H54 (cell line): ENCODE measurements around the gene GRIK4.
A peak's percentile ranks its signal among the peaks of the same experiment; 100 is the strongest.

ENCODE experiments used
- DNase-seq: peaks from one replicate; pipeline ENCODE4 v3.0.0; 2011; ENCODE audit warnings: low spot score, mixed read lengths; ENCODE audit not compliant: insufficient read length
- FAIRE-seq: peaks from 3 replicates; lab custom pipeline; 2011; peaks lifted over from hg19 to GRCh38; lab: Jason Lieb, UNC
- POLR2A ChIP-seq: IDR thresholded peaks from 2 replicates; pipeline ENCODE4 v1.6.1; 2011; ENCODE audit warnings: low read depth, mild to moderate bottlenecking, low read length

GRIK4 gene

DNA sequence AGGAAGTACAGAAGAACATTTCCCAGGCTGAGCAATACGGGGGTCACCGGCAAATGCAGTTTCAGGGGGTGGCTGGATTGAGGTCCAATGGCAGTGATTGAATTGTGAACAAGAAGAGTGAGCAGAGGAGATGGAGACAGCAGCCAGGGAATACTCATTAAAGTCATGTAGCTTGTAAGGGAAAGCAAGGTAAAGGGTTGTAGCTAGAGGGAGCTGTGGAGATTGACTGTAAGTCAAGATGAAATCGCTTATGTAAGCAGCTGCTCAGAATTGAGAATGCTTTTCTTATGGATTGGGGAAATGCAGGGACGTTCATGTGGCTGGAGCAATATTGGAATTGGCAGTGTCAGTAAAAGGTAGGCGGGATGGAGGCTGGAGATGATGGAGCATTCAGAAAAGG is 401.0 kb downstream of the GRIK4 start:
- FAIRE-seq (no peak), DNase-seq (peak; percentile 7)
- TF ChIP-seq POLR2A = no peak

DNA sequence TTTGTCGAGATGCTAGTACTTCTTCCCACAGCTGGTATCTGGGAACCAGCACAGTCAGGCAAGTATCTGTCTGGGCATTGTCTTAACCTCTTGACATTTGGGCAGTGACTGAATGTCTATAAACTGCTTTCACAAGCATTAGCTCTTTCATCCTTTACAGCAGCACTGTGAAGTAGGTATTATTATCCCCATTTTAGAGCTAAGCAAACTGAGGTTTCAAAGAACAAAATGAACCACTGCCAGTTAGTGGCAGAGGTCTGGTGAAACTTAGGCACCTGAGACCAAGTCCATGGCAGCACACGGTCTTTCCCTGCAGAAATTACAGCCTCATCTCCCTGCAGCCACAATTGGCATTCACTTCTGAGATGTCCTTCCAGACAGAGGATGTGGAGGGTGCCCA is 401.4 kb downstream of the GRIK4 start:
- DNase-seq (no peak), FAIRE-seq (no peak)
- TF ChIP-seq POLR2A = no peak

DNA sequence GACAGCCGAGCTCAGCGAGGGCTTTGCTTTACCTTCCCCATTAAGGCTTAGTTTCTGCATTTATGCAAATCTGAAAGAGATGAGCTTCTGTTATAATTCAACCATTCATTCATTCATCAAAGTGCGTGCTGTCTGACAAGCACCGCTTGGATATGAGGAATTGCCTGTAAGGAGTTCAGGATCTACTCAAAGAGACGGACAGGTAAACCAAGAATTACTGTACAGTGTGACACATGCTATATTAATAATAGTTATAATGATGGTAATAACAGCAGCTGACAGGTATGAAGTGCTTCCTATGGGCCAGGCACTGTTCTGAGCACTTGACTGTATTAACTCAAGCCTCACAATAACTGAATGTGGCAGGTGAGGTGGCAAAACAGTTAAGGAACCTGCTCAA is 402.5 kb downstream of the GRIK4 start:
- DNase-seq (no peak), FAIRE-seq (no peak)
- no peak for TF ChIP-seq POLR2A

DNA sequence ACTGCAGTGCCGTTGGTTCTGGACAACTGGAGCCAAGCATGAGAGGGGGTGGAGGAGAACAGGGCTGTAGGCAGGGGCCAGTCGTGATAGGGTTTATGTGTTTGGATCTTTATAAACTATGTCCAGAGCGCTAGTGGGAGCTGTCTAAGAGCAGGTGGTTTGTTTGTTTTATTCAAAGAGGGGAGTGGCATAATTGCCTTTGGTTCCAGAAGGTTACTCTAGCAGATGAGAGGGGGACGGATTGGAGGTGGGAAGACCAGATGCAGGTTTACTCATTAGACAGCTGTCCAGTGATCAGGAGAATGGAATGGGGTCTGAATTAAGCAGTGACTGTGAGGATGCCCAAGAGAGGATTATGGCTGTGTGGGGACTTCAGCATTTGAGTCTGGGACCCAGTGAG is 403.1 kb downstream of the GRIK4 start:
- no peak for DNase-seq
- TF ChIP-seq POLR2A = no peak
- FAIRE-seq = no peak

DNA sequence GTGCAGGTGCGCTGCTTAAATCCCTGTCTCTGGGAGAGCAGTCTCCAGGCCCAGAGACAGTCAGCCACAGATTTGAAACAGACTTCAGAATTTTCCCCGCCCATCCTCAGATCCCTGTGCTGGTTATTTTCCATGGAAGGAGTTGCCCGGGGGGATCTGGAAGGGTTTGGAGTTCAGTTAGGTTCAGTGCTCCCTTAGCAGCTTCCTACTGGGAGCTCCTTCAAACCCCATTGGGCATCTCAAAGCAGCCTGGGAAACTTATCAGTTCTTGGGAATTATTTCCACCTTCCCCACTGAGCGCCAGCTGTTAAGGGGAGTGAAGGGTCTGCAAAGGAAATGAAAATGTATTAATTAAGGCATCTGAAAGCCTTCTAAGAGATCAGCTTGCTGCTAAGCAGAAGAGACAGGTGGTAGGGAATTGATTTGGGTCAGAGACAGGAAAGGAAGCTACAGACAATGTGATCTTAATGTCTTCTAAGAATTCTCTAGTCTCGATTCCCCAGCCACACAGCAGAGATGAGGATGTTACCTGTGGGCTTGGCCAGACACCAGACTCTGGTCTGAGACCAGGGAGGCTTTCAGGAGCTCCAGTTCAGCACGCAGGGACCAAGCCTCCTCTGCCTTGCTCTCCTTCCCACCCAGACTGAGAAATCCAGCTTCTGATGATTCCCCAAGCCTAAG is 406.2 kb downstream of the GRIK4 start:
- no peak for DNase-seq
- FAIRE-seq = no peak
- no peak for TF ChIP-seq POLR2A

DNA sequence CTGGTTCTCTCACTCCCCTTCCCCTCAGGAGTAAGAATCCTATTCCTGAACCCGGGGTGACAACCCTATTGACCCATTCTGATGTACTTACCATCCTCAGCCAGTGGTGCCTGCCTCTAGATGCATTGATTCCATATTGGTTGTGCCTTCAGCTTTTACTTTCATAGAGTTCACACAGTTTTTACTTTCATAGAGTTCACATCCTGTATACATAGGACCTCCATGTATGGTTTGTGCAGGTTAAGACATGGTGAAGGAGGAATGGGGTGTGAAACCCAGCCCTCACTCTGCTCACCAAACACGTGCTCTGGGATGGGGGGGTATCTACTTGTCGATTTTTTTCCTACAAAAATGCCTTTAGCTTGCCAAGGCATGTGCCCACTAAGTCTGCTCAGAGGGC is 406.7 kb downstream of the GRIK4 start:
- no peak for TF ChIP-seq POLR2A
- DNase-seq = no peak
- FAIRE-seq = no peak

DNA sequence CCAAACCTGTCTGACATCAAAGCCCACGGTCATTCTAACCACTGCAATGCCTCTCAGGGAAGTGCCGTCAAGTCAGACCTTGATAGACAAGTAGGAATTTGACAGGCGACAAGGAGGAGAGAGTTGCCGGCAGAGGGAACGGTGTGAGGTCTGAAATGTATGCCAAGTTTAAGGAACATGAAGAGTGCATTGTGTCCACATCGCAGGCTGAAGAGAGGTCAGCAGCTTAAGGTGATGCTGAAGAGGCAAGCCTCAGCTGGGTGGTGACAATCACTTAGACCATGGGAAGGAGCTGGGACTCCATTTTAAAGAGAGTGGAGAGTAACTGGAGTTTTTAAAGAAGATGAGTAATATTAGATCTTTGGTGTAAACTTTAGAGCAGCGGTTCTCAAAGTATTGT is 407.5 kb downstream of the GRIK4 start:
- DNase-seq = no peak
- TF ChIP-seq POLR2A = no peak
- FAIRE-seq = no peak

DNA sequence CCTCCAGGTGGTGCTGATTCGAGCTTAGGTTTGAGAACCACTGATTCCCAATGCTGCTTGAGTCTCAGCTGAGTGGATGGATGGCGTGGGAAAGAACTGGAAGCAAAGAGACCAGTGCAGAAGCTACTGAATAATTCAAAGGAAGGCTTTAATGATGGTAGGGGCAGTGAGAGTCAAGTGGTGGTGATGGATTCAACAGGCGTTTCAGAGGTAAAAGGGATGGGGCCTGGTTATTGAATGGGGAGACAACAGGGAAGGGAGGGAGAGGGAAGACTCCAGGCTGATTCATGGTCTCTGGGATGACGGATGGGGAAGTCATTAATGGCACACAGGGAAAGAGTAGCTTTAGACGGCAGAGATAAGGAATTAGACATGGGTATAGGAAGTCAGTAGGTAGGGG is 408.0 kb downstream of the GRIK4 start:
- no peak for TF ChIP-seq POLR2A
- FAIRE-seq (no peak), DNase-seq (no peak)

DNA sequence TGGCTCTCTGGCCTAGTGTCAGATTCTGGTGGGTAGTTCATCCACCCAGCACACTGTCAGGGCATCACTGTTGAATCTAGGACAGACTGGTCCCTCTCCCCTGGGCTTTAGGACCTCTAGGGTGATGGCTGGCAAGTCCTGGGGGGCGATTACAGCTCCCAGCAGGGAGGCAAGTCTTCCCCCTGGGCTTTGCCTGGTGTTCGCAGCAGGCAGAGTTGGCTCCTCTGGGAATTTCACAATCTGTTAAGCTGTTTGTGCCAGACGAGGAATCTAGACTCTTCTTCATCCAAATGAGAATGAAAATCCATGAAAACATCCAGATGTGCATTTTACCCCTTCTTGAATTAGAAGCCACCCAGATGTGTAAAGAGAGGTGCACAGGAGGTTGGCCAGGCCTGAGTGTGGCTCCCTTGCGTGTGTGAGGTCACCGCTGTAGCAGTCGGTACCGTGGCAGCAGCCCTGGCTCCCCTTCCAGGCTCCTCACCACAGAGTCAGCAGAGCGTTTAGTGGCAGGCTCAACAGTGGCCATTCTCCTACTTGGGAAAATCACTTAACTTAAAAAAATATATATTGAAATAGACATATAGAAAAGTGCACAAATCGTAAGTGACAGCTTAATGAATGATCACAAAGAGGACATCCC is 412.4 kb downstream of the GRIK4 start:
- DNase-seq (no peak), FAIRE-seq (no peak)
- no peak for TF ChIP-seq POLR2A

DNA sequence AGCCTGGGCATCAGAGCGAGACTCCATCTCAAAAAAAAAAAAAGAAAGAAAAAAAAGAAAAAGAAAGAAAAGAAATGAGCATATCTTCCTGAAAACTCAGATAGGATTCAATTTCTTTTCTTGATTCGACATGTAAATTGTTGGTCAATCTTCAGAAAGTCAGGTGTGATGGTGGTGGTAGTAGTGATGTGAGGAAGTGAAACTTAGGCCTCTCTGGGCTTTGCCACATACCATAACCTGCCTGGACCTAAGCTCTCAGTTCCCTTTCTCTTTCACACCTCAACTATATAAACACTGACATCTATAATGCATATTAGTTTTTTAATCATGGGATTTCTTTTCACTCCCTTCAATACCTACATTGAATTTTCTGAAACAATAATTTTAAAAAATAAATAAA is 414.4 kb downstream of the GRIK4 start:
- DNase-seq (no peak), FAIRE-seq (no peak)
- no peak for TF ChIP-seq POLR2A

DNA sequence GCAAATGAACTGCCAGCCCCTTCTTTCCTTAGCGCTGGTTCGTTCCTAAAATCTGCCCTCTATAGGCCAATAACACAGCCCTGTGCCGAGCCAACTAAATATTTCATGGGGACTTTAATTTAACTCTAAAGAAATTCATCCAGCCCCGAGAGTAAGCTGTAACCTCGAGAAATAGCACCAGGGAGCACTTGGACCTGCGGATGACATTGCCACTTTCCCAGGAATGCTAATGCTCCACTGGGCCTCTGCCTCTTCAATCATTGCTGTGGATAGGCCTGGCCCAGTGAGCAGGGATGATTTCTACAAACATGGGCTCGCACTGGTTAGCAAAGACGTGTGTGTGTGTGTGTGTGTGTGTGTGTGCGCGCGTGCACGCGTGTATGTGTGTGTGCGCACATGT is 417.1 kb downstream of the GRIK4 start:
- FAIRE-seq = no peak
- no peak for TF ChIP-seq POLR2A
- no peak for DNase-seq

DNA sequence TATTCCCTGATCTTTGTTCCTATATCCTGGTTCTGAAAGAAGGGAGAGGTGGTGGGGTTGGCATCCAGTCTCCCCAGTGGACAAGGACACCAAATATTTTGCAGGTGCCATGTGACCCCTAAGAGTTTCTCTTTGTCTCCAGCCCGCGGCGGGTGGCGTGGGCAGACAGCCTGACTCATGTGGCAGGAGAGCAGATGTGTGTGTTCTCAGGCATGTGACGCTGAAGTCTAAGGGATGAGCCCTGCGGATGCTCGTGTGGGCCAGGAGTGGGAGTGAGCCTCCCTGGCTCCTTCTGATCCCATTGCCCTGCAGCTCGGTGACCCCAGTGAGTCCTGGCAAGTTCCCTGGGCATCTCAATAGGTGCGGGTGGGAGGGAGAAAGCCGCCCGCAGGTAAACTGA is 417.5 kb downstream of the GRIK4 start:
- no peak for TF ChIP-seq POLR2A
- DNase-seq = no peak
- no peak for FAIRE-seq

DNA sequence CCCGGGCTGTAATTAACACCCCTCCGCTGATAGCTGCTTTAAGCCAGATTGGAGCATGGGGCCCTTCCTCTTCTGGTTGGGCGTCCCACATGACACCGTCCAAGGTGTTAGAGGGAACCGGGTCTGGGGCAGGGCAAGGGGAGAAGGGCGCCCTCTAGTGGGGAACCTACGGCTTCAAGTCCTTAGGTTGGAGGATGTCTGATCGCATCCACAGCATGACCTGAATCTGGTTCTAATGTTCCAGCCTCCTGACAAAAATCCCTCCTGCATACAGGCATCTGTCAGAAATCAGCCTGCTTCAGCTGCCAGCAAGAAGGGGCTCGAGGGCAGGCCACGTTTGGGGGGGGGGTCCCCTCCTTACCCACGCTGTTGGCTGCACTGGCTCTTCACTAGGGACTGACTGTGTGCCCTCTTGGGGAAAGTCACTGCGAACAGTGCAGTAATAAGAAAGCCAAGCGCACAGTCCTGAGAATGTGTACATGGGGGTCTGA is 418.2 kb downstream of the GRIK4 start:
- no peak for TF ChIP-seq POLR2A
- DNase-seq (peak; percentile 38), FAIRE-seq (no peak)

DNA sequence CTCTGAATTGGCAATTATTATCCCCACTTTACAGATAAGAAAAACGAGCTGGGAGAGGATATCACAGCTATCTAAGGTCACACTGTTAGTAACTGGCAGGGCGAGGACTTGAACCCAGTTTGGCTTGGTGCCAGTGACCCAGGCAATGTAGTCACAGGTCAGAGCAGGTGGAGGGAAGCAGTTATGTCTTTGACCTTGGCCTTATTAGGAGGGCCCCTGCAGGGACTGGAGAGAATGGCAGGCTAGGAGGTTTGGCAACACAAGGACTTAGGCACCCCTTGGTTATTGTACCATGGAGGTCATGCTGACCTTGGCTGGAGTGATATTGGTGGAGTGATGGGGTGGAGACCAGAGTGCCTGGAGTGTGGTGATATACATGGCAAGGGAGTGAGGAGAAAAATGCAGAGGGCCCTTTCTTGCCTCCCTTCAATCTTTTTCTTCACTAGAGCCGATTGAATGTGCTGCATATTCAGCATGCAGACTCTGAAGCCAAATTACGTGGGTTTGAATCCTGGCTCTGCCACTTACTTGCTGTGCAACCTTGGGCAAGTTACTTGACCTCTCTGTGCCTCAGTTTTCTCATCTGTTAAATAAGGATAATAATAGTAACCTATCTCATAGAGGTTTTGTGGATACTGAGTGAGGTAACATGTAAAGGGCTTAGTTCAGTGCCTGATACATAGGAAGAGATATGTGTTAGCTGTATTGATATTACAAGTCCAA is 419.7 kb downstream of the GRIK4 start:
- TF ChIP-seq POLR2A = no peak
- FAIRE-seq = no peak
- DNase-seq = no peak

DNA sequence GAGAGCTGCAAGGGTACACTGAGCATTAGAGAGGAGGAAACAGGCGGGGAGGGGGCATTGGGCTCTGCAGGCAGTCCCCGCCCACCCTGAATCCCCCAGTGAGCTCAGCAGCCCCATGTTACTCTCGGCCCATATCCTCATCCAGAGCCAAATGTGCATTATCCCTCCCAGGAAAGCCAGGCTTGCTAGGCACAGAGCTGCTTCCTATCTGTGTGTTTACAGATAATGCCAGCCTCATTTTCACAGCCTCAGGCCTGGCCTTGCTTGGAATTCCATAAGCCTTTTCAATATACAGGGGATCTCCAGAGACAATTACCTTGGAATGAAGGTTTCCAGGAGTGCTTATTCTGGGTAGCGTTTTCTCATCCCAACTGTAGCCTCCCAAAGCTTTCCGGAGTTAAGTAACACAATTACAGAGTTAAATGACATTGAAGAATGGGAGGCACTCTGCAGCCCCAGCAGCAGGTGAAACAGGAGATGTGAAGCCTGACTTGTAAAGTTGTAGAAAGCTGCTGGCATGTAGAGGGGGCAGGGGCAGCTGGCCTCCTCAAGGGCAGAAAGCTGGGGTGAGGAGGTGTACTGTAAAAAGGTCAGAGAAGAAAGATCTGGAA is 420.9 kb downstream of the GRIK4 start:
- no peak for DNase-seq
- FAIRE-seq = no peak
- no peak for TF ChIP-seq POLR2A
